Esophagus squamous epithelium (tissue), 4 donors: ENCODE measurements around the gene NKD1.

ENCODE experiments used
- POLR2A ChIP-seq, 4 donors: fragments of 450-650 bp; IDR thresholded peaks; one replicate each; pipeline ENCODE4 v1.6.1; 2017; ENCODE audit warnings: antibody characterized with exemption in 4 of 4, mild to moderate bottlenecking in 4 of 4, moderate library complexity in 3 of 4
- TF ChIP-seq, protein P1 (sequence below), 6 experiments: fragments of 450-650 bp in 4 of 6; fragments of 200-600 bp in 2 of 6; sonication (generic) in 2 of 6; IDR thresholded peaks; one replicate each; pipeline ENCODE4 v1.5.1; 2016 to 2019; ENCODE audit warnings: antibody characterized with exemption in 6 of 6, mild to moderate bottlenecking in 4 of 6, moderate library complexity in 4 of 6

- TF ChIP-seq, protein P1, sequence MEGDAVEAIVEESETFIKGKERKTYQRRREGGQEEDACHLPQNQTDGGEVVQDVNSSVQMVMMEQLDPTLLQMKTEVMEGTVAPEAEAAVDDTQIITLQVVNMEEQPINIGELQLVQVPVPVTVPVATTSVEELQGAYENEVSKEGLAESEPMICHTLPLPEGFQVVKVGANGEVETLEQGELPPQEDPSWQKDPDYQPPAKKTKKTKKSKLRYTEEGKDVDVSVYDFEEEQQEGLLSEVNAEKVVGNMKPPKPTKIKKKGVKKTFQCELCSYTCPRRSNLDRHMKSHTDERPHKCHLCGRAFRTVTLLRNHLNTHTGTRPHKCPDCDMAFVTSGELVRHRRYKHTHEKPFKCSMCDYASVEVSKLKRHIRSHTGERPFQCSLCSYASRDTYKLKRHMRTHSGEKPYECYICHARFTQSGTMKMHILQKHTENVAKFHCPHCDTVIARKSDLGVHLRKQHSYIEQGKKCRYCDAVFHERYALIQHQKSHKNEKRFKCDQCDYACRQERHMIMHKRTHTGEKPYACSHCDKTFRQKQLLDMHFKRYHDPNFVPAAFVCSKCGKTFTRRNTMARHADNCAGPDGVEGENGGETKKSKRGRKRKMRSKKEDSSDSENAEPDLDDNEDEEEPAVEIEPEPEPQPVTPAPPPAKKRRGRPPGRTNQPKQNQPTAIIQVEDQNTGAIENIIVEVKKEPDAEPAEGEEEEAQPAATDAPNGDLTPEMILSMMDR (IDR thresholded peaks at IDR 0.05), result no peak
- TF ChIP-seq POLR2A (IDR thresholded peaks at IDR 0.05), result no peak
These were observed 71.7 kb downstream of the NKD1 start for GRCh38 chr16:50619702-50620491.
